SU-DHL-6 (cell line): Measurements from ENCODE around the gene EXT2.

Experiments used
- H2AFZ ChIP-seq: fragments of 200-600 bp; sonication (generic); 2 replicates; pipeline ENCODE4 v1.6.1; 2014; ENCODE audit warnings: low read depth, mild to moderate bottlenecking, moderate library complexity, mixed read lengths, antibody characterized with exemption, low read length; ENCODE audit not compliant: severe bottlenecking
- H3F3A ChIP-seq: fragments of 200-600 bp; shearing (Covaris generic); 2 replicates; pipeline ENCODE4 v1.6.0; 2016; ENCODE audit warnings: antibody characterized with exemption, mild to moderate bottlenecking; ENCODE audit not compliant: insufficient read depth
- H3K27ac ChIP-seq: fragments of 200-600 bp; sonication (generic); 2 replicates; pipeline ENCODE4 v1.5.1; 2016; ENCODE audit warnings: low read depth, mild to moderate bottlenecking, low read length, moderate library complexity, mixed read lengths
- H3K27me3 ChIP-seq: fragments of 200-600 bp; sonication (generic), shearing (Covaris generic); 2 replicates; pipeline ENCODE4 v1.6.0; 2014; ENCODE audit warnings: mild to moderate bottlenecking, low read length
- H3K36me3 ChIP-seq: fragments of 200-600 bp; sonication (generic); 2 replicates; pipeline ENCODE4 v1.6.1; 2014; ENCODE audit warnings: mild to moderate bottlenecking, low read length, mixed read lengths
- H3K4me2 ChIP-seq: fragments of 300-600, 200-600 bp; shearing (Covaris generic), sonication (generic); 2 replicates; pipeline ENCODE4 v1.6.0; 2014; ENCODE audit warnings: low read length, low read depth, mild to moderate bottlenecking; ENCODE audit not compliant: poor library complexity, severe bottlenecking
- H3K4me3 ChIP-seq: fragments of 200-600 bp; sonication (generic); 2 replicates; pipeline ENCODE4 v1.5.1; 2014; ENCODE audit warnings: antibody characterized with exemption, low read length, mild to moderate bottlenecking, mixed read lengths; ENCODE audit not compliant: insufficient read depth, poor library complexity, severe bottlenecking
- H3K79me2 ChIP-seq: fragments of 200-600 bp; sonication (generic); 2 replicates; pipeline ENCODE4 v1.6.1; 2014; ENCODE audit warnings: mild to moderate bottlenecking, low read length, moderate library complexity; ENCODE audit not compliant: insufficient read depth
- H3K9ac ChIP-seq: fragments of 200-600 bp; sonication (generic); 2 replicates; pipeline ENCODE4 v1.7.0; 2014; ENCODE audit warnings: mild to moderate bottlenecking, low read length
- H3K9me2 ChIP-seq: fragments of 200-600 bp; sonication (generic); replicated peaks from 2 replicates; pipeline ENCODE4 v1.6.1; 2014; ENCODE audit warnings: low read length; ENCODE audit not compliant: insufficient read depth
- H3K9me3 ChIP-seq: fragments of 200-600 bp; sonication (generic); 2 replicates; pipeline ENCODE4 v1.6.1; 2014; ENCODE audit warnings: low read length, mixed read lengths; ENCODE audit not compliant: insufficient read depth
- H4K20me1 ChIP-seq: fragments of 200-600 bp; sonication (generic); 2 replicates; pipeline ENCODE4 v1.6.1; 2014; ENCODE audit warnings: low read depth, mild to moderate bottlenecking, antibody characterized with exemption, low read length, moderate library complexity, mixed read lengths
- CTCF ChIP-seq: fragments of 200-600 bp; sonication (generic); IDR thresholded peaks from one replicate; pipeline ENCODE4 v1.5.1; 2017; ENCODE audit warnings: antibody characterized with exemption, mild to moderate bottlenecking, low read length, moderate library complexity; ENCODE audit not compliant: insufficient read depth, poor library complexity, severe bottlenecking
- EZH2phosphoT487 ChIP-seq: fragments of 200-600 bp; sonication (generic), shearing (Covaris generic); conservative IDR thresholded peaks from 2 replicates; pipeline ENCODE4 v1.6.1; 2018; ENCODE audit warnings: mild to moderate bottlenecking, antibody characterized with exemption, low read length, moderate library complexity, mixed read lengths

The EXT2 gene

GRCh38 chr11:44127130-44127529 lies 31.7 kb downstream of the EXT2 start:
- Histone ChIP-seq H3K4me2 (no peak overlapping the region), H3K9ac (no peak overlapping the region), H4K20me1 (no peaks in the 10 kb centered on the region), H3K9me3 (no peaks in the 10 kb centered on the region), H3K9me2 (no peaks in the 10 kb centered on the region), H3K27ac (no peak overlapping the region), H3K79me2 (no peaks in the 10 kb centered on the region), H2AFZ (no peak overlapping the region), H3K27me3 (no peaks in the 10 kb centered on the region), H3K36me3 (no peaks in the 10 kb centered on the region; the same call in 1 of the 2 replicates), H3F3A (no peaks in the 10 kb centered on the region), H3K4me3 (no peak overlapping the region)
- TF ChIP-seq EZH2phosphoT487 (no peak), CTCF (no peak)

- Histone ChIP-seq H4K20me1 (no peaks in the 10 kb centered on the region), H3K4me3 (no peak overlapping the region), H3K27ac (no peak overlapping the region), H3K79me2 (no peaks in the 10 kb centered on the region), H2AFZ (no peak overlapping the region), H3K9me3 (no peaks in the 10 kb centered on the region), H3F3A (no peaks in the 10 kb centered on the region), H3K9me2 (no peaks in the 10 kb centered on the region), H3K36me3 (no peaks in the 10 kb centered on the region; the same call in 1 of the 2 replicates), H3K4me2 (no peak overlapping the region), H3K27me3 (no peaks in the 10 kb centered on the region), H3K9ac (no peak overlapping the region)
- TF ChIP-seq EZH2phosphoT487 (no peak), CTCF (no peak)
Measured at GRCh38 chr11:44128729-44129128, 33.3 kb downstream of the EXT2 start.

GRCh38 chr11:44130751-44131150 lies 35.3 kb downstream of the EXT2 start:
- TF ChIP-seq EZH2phosphoT487 (no peak), CTCF (no peak)
- Histone ChIP-seq H3F3A (no peaks in the 10 kb centered on the region), H3K27ac (no peak overlapping the region), H3K4me3 (no peak overlapping the region), H4K20me1 (no peaks in the 10 kb centered on the region), H3K27me3 (no peaks in the 10 kb centered on the region), H3K79me2 (no peaks in the 10 kb centered on the region), H3K36me3 (no peaks in the 10 kb centered on the region; the same call in 1 of the 2 replicates), H3K9ac (no peak overlapping the region), H2AFZ (no peak overlapping the region), H3K9me2 (no peaks in the 10 kb centered on the region), H3K9me3 (no peaks in the 10 kb centered on the region), H3K4me2 (no peak overlapping the region)
